Prostate gland (tissue), 2 donors: ENCODE measurements around the gene ABCB1. TPM values are rescaled to one million over a fixed set of nuclear protein-coding genes. Genes with fewer than 3 reads are reported as not detected.
"Not testable (repeated sequence)": the region's sequence is repeated elsewhere in the genome, so short reads cannot be mapped to it uniquely, and the experiment has no call there.

Experiments
- DNase-seq: peaks from one replicate; pipeline ENCODE4 v3.0.0-alpha.2; 2019; ENCODE audit warnings: low spot score
- H3K27ac ChIP-seq, 2 donors: fragments of 200-600 bp; sonication (generic); 2 replicates each; pipeline ENCODE4 v1.5.1; 2017 to 2019
- H3K27me3 ChIP-seq: fragments of 200-600 bp; sonication (generic); replicated peaks from 2 replicates; pipeline ENCODE4 v1.5.1; 2019; ENCODE audit not compliant: insufficient read depth
- H3K36me3 ChIP-seq, 2 donors: fragments of 200-600 bp; sonication (generic); 1 replicate in 1 of 2; 2 replicates in 1 of 2; pipeline versions ENCODE4 v1.5.1 to v1.8.1; 2017 to 2019
- H3K4me1 ChIP-seq: fragments of 200-600 bp; sonication (generic); replicated peaks from 2 replicates; pipeline ENCODE4 v1.5.1; 2019
- H3K4me3 ChIP-seq, 2 donors: fragments of 200-600 bp; sonication (generic); 2 replicates each; pipeline ENCODE4 v1.5.1; 2017 to 2019
- H3K9me3 ChIP-seq: fragments of 200-600 bp; sonication (generic); 2 replicates; pipeline ENCODE4 v1.5.1; 2017
- POLR2A ChIP-seq: fragments of 450-650 bp; IDR thresholded peaks from one replicate; pipeline ENCODE4 v1.6.1; 2016; ENCODE audit warnings: antibody characterized with exemption, mild to moderate bottlenecking
- POLR2AphosphoS5 ChIP-seq: sonication (generic); formaldehyde crosslinking; IDR thresholded peaks from one replicate; pipeline ENCODE4 v1.6.1; 2017; ENCODE audit warnings: antibody characterized with exemption
- WGBS: methylation state at CpG from one replicate; pipeline ENCODE4 v1.1.5; 2018; 5-methylcytosine and 5-hydroxymethylcytosine counted together
- intact Hi-C: fragments of 100-400 bp; cut with DNase I; formaldehyde crosslinking; loops from one replicate; pipeline ENCODE4 v1.14.2; 2022
- total RNA-seq, 2 donors: library from RNA; depleted of rRNA; stranded (reverse); fragments of >200 nt; gene quantifications; one replicate each; pipeline ENCODE4 v1.1.0, GENCODE V29; 2016
- TF ChIP-seq, protein P1 (sequence below), 4 experiments: fragments of 200-600 bp in 2 of 4; fragments of 450-650 bp in 2 of 4; sonication (generic) in 2 of 4; IDR thresholded peaks; 1 replicate in 3 of 4; 2 replicates in 1 of 4; pipeline ENCODE4 v1.5.1; 2016 to 2019; ENCODE audit warnings: antibody characterized with exemption in 4 of 4, mild to moderate bottlenecking in 2 of 4, moderate library complexity in 2 of 4

ABCB1 gene
- total RNA-seq, 2 donors from 2014 or later, result 9.2 to 10.2 TPM

DNA sequence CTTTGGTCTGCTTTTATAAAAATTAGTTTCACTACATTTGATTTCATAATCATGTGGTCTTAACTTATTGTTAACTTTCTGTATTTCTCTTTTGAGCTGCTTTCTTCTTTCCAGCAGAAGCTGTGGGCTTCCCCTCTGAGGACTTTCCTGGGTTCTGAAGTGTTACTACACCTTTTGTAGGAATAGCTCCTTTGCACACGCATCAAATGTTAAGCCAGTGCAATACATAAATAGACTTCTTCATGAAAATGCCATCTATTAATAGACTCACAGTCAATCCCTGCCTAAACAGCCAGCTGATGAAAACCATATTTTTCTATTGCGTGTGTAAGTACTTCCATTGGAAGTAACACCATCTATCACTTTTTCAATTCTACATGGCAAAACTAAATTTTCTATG, 126.7 kb downstream of the ABCB1 start:
- Histone ChIP-seq H3K4me3 (no peak overlapping the region), H3K4me1 (no peaks in the 10 kb centered on the region), H3K27ac (no peak overlapping the region), H3K27me3 (no peaks in the 10 kb centered on the region), H3K36me3 (no peaks in the 10 kb centered on the region), H3K9me3 (no peaks in the 10 kb centered on the region)
- no peak for DNase-seq
- intact Hi-C loops, result no loop called here
- WGBS, result 56% methylated on average over 2 of the region's 2 CpGs
- TF ChIP-seq, protein P1, sequence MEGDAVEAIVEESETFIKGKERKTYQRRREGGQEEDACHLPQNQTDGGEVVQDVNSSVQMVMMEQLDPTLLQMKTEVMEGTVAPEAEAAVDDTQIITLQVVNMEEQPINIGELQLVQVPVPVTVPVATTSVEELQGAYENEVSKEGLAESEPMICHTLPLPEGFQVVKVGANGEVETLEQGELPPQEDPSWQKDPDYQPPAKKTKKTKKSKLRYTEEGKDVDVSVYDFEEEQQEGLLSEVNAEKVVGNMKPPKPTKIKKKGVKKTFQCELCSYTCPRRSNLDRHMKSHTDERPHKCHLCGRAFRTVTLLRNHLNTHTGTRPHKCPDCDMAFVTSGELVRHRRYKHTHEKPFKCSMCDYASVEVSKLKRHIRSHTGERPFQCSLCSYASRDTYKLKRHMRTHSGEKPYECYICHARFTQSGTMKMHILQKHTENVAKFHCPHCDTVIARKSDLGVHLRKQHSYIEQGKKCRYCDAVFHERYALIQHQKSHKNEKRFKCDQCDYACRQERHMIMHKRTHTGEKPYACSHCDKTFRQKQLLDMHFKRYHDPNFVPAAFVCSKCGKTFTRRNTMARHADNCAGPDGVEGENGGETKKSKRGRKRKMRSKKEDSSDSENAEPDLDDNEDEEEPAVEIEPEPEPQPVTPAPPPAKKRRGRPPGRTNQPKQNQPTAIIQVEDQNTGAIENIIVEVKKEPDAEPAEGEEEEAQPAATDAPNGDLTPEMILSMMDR (IDR thresholded peaks at IDR 0.05), result no peak
- no peak for TF ChIP-seq POLR2A
- no peak for TF ChIP-seq POLR2AphosphoS5

DNA sequence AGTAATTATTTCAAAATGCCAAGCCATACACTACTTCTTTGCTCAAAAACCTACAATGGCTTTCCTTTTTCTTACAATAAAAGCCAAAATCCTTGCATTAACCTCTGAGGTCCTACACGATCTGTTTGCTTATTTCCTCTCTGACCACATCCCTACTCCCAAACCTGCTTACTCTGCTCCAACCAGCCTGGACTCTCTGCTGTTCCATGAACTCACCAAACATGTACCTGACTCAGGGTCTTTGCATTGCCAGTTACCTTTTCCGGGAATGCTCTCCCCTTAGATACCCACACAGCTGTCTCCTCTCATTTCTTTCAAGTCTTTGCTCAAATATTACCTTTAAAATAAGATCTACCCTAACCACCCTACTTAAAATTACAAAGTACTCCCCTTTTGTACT, 127.5 kb downstream of the ABCB1 start:
- no peaks in the 10 kb centered on the region for H3K36me3 ChIP-seq
- no peaks in the 10 kb centered on the region for H3K9me3 ChIP-seq
- H3K4me1 ChIP-seq, result no peaks in the 10 kb centered on the region
- H3K27me3 ChIP-seq, result no peaks in the 10 kb centered on the region
- no peak for TF ChIP-seq POLR2AphosphoS5
- no peak for TF ChIP-seq POLR2A
- TF ChIP-seq, protein P1 (IDR thresholded peaks at IDR 0.05), result no peak
- WGBS, result 86% methylated on average over 2 of the region's 2 CpGs
- H3K27ac ChIP-seq, result no peak overlapping the region
- DNase-seq, result no peak
- intact Hi-C loops, result no loop called here
- H3K4me3 ChIP-seq, result no peak overlapping the region

DNA sequence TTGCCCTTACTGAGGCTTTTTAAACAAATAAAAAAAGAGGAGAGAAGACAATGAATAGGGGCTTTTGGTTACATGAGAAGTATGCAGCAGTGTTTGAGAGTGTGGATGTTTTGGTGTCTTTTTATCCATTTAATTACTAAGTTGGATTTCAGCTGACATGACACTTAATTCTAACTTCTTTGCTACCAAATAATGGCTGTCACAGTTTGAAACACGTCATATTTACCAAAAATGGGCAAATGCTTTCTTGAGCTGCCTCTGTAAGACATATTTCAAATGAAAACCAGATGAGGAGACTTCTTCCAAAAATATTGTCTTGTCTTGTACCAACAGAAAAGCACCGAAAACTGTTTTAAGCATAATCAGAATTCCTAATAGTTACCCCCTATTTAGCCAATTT, 129.2 kb downstream of the ABCB1 start:
- TF ChIP-seq POLR2A (no peak), POLR2AphosphoS5 (no peak)
- TF ChIP-seq, protein P1 (IDR thresholded peaks at IDR 0.05), result no peak
- Histone ChIP-seq H3K4me1 (no peaks in the 10 kb centered on the region), H3K27me3 (no peaks in the 10 kb centered on the region), H3K27ac (no peak overlapping the region), H3K36me3 (no peaks in the 10 kb centered on the region), H3K4me3 (no peak overlapping the region), H3K9me3 (no peaks in the 10 kb centered on the region)
- 91% methylated on average over 2 of the region's 2 CpGs for whole genome bisulfite sequencing
- no peak for DNase-seq
- intact Hi-C loops, result no loop called here

DNA sequence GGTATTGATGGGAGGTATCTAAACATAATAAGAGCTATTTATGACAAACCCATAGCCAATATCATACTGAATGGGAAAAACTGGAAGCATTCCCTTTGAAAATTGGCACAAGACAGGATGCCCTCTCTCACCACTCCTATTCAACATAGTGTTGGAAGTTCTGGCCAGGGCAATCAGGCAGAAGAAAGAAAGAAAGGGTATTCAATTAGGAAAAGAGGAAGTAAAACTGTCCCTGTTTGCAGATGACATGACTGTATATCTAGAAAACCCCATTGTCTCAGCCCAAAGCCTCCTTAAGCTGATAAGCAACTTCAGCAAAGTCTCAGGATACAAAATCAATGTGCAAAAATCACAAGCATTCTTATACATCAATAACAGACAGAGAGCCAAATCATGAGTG, 131.5 kb downstream of the ABCB1 start:
- H3K27me3 ChIP-seq, H3K4me3 ChIP-seq, H3K27ac ChIP-seq, H3K36me3 ChIP-seq, H3K9me3 ChIP-seq, DNase-seq, H3K4me1 ChIP-seq, intact Hi-C loops: not testable (repeated sequence)

DNA sequence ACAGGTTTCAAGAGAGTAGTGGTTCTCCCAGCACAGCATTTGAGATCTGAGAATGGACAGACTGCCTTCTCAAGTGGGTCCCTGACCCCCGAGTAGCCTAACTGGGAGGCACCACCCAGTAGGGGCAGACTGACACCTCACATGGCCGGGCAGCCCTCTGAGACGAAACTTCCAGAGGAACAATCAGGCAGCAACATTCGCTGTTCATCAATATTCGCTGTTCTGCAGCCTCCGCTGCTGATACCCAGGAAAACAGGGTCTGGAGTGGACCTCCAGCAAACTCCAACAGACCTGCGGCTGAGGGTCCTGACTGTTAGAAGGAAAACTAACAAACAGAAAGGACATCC, 135.2 kb downstream of the ABCB1 start:
- H3K36me3 ChIP-seq, DNase-seq, H3K4me1 ChIP-seq, H3K27me3 ChIP-seq, H3K4me3 ChIP-seq, intact Hi-C loops, H3K27ac ChIP-seq, H3K9me3 ChIP-seq: not testable (repeated sequence)
- WGBS, result 81% methylated on average over 7 of the region's 7 CpGs

DNA sequence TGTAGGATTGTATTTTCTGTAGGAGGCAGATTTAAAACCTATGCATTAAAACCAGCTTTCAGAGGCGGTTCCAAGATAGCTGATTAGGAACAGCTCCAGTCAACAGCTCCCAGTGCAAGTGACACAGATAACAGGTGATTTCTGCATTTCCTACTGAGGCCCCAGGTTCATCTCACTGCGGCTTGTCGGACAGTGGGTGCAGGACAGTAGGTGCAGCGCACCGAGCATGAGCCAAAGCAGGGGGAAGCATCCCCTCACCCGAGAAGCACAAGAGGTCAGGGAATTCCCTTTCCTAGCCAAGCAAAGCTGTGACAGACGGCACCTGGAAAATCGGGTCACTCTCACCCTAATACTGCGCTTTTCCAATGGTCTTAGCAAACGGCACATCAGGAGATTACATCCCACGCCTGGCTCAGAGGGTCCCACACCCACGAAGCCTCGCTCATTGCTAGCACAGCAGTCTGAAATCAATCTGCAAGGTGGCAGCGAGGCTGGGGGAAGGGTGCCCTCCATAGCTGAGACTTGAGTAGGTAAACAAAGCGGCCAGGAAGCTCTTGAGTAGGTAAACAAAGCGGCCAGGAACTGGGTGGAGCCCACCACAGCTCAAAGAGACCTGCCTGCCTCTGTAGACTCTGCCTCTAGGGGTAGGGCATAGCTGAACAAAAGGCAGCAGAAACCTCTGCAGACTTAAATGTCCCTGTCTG, 135.7 kb downstream of the ABCB1 start:
- H3K27me3 ChIP-seq, H3K4me1 ChIP-seq, H3K9me3 ChIP-seq, intact Hi-C loops, DNase-seq, H3K27ac ChIP-seq, H3K36me3 ChIP-seq, H3K4me3 ChIP-seq: not testable (repeated sequence)
- 72% methylated on average over 16 of the region's 16 CpGs for WGBS
